ENCODE results near the gene DAZAP1.

DAZAP1 gene

DNA sequence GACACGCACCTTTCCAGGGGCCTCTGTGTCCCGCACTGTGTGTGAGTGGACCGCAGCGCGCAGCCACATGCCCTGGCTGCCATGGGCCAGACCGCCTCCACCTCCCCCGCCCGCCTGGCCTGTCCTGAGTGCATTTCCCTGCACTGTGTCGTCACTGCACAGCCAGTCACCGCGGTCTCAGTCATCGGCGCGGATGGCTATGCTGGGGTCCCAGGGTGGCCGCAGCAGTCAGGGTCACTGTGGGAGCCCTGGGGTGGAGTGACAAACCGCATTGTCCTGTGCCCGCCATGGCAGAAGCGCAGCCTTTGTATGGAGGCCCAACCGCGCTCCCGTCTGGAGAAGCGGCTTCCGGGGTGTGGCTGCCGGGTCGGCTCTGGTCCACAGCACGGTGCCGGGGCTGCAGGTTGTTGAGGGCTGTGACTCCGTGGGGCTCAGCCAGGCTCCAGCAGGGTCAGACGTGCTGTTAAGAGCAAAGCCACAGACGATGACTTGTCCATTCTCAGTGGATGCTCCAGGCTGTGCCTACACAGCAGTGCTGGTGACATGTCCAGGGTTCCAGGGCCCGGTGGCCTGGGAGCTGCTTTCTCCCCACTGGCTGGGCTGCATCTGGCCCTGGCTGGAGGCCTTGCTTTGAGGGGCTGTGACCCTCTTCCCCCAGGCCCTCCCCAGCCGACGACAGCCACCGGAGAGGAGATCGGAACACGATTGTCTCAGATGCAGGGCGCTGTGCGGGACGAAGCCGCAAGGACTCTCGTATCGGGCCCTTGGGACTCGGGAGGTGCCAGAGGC, 30.0 kb upstream of the DAZAP1 start:
- no peak for DNase-seq (ENCODE audit: low read depth)

DNA sequence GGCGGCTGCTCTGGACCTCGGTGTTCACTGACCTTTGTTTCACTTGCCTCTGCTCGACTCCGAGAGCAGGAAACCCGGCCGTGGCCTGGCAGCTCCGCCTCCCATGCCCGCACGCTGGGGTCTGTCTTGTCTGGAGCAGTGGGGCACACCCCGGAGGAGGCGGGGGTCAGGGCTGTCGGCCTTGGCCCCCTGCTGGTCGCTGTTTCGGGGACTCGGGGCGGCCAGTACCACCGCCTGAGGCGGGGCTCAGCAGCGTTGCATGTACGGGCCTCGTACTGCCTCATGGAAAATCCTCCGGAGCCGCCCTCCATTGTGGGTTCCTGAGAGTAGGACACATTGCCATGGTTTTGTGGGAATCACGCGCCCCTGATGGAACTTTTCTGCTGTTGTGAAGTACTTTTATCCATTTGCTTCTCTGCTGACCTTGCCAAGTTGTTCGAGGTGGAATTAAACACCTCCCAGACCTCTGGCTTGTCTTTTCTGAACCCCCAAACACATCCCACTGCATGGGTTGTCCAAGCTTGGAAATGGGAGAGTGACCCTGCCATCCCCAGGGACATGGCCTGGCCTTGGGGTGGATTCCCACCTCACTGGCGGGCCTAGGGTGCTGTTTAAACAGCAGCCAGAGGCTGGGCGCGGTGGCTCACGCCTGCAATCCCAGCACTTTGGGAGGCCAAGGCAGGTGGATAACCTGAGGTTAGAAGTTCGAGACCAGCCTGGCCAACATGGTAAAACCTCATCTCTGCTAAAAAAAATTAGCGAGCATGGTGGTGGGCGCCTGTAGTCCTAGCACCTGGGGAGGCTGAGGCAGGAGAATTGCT, 29.2 kb upstream of the DAZAP1 start:
- no peak for DNase-seq (ENCODE audit: low read depth)

DNA sequence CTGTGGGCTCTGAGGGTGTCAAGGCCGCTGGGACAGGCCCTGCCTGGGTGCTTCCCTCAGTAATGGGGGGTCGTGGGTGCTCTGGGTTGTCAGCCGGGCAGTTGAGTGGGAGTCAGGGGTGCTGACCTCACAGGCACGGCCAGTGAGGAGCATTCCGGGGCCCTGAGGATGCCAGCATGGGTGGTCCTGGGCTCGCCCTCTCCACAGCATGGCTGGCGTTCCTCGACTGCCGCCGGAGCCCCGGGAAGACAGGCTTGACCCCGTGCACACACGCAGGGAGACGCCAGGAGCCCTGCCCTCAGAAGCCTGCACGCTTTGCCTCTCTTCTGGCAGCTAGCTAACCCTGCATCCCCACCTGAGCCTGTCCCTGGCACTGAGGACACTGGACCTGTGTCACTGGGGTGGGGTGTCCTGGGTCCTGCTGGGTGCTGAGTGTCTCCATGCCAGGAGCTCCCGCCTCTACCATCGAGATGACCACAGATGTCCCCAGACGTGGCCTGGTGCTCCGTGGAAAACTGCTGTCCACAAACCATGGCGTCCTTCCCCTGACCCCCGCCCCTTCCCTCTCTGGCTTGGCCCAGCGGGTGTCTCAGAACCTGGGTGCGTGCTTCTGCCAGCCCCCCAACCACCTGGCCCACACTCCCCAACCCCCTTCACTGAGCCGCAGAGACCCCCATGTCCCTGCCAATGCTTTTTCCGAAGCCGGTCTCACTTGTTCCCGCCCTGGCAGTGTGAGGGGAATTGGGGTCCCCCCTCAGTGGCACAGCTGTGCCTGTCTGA, 28.1 kb upstream of the DAZAP1 start:
- DNase-seq (ENCODE audit: low read depth) = no peak

DNA sequence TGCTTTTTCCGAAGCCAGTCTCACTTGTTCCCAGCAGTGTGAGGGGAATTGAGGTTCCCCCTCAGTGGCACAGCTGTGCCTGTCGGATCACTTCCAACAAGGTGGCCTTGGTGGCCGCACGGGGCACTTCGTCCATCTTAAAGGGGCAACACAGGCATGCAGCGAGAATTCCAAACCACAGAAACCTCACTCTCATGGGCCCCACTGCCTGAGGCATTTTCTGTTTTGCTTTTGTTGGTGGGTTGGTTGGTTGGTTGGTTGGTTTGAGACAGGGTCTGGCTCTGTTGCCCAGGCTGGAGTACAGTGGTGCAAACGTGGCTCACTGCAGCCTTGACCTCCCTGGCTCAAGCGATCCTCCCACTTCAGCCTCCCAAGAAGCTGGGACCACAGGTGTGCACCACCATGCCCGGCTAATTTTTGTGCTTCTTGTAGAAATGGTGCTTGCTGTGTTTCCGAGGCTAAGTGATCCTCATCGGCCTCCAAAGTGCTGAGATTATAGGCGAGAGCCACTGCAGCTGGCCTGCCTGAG, 27.4 kb upstream of the DAZAP1 start:
- DNase-seq (ENCODE audit: low read depth) = no peak

DNA sequence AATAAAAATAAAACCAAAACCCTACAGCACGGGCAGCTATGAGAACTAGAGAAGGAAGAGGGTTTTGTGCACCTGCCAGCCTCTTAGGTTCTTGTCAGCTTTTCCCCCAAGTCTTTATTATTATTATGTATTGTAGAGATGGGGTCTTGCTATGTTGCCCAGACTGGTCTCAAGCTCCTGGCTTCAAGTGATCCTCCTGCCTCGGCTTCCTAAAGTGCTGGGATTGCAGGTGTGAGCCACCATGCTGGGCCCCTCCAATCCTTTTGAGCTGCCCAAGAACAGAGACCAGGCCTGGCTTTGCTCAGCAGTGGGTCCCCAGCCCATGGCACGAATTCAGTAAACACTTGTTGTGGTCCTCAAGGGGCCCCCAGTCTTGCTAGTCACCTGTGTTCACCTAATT, 25.1 kb upstream of the DAZAP1 start:
- DNase-seq (ENCODE audit: low read depth) = no peak

DNA sequence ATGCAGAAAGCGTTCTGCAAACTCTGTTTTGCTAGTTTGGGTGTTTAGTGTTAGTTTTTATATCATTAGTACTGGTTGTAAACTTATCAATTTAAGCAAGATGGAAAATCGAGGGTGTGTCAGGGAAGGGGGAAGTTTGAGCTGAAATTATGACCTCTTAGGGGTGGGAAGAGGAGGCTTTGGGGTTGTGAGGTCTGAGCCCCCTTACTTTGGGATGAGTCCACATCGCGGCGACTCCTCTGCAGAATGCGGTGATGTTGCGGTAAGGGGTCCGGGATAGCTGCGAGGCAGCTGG, 24.4 kb upstream of the DAZAP1 start:
- no peak for DNase-seq (ENCODE audit: low read depth)

DNA sequence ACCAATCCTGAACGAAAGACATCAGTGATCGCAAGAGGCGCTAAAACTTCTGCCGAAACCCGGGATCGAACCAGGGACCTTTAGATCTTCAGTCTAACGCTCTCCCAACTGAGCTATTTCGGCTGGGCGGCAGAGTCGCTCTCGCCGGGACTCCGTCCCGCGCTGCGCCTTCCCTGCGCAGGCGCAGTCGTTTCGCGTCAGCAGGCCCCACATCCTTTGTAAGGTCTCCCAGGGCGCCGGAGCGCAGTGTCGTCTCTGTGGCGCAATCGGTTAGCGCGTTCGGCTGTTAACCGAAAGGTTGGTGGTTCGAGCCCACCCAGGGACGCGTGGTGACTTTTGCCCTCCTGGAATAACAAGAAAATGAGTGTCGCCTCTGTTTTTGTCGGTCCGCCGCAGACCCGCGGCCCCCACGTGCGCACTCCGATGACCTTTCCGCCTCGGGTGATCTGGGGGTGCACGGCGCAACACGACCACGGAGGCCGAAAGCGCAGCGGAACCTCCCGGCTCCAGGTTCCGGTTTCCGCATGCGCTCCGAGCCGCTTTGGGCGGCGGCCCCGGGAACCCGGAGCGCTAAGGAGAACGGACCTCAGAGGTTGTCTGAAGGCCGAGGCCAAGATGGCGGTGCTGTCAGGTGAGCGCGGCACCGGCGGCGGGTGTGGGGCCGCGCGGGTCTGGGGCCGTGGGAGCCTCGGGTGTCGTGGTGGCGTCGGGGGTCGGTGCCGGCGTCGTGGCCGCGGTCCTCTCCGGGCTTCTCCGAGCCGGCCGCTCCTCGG, 23.9 kb upstream of the DAZAP1 start, which contains the start of gene NDUFS7:
TSS of gene NDUFS7 (plus strand) at position 596 of the 773 bp plus-strand sequence. CDS start at position 616, 20 bp downstream.
- DNase-seq (ENCODE audit: low read depth) = peak; percentile 74

DNA sequence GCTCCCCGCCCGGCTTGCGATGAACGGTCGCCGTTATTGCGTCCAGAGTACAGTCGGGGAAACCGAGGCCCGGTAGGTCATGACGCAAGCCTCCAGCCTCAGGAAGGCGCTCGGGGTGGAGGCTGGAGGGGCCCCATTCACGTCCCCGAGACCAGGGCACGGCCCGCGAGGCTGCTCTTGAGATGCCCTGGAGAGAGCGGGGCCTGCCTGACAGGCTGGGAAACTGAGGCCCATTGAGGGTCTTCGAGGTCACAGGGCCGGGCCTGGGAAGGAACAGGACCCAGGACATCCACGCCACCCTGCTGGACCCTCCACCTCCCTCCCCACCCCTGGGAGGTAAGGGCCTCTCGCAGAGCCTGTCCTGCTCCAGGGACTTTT, 23.3 kb upstream of the DAZAP1 start:
- DNase-seq (ENCODE audit: low read depth) = no peak

DNA sequence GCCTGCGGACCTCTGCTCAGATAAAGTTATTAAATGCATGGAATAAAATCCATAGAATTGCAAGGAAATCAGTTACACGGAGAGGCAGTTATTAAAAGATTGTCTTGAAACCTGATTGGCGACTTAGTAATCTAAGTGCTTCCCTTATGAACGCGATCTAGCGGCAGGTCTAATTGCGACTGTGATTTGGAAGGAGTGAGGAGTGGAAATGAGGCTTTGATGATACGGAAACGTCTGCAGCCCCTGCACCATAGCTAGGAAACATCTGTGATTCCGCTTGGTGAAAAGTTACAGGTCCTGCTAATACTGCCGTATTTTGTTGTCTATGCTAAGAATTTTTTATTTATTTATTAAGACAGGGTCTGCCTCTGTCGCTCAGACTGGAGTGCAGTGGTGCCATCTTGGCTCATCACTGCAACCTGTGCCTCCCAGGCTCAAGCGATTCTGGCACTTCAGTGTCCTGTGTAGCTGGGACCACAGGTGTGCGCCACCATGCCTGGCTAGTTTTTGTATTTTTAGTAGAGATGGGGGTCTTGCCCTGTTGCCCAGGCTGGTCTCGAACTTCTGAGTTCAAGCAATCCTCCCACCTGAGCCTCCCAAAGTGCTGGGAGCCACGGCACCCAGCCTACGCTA, 22.8 kb upstream of the DAZAP1 start:
- no peak for DNase-seq (ENCODE audit: low read depth)

DNA sequence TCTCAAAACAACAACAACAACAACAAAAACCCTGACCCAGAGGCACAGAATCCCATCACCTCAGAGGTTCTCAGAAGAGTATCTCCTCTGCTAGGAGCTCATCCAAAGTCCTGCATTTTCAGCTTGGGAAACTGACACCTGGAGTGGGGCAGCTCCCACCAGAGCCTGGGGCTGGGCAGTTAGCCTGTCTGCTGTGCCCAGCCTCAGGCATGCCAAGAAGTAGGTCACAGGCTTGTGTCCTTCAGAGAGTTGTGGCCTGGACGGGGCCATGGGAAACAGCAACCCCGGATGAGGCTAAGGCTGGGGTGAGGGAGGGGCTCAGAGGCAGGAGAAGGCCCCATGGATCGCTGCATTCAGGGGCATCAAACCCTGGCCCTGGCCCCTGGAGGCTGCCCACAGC, 21.6 kb upstream of the DAZAP1 start:
- DNase-seq (ENCODE audit: low read depth) = no peak

DNA sequence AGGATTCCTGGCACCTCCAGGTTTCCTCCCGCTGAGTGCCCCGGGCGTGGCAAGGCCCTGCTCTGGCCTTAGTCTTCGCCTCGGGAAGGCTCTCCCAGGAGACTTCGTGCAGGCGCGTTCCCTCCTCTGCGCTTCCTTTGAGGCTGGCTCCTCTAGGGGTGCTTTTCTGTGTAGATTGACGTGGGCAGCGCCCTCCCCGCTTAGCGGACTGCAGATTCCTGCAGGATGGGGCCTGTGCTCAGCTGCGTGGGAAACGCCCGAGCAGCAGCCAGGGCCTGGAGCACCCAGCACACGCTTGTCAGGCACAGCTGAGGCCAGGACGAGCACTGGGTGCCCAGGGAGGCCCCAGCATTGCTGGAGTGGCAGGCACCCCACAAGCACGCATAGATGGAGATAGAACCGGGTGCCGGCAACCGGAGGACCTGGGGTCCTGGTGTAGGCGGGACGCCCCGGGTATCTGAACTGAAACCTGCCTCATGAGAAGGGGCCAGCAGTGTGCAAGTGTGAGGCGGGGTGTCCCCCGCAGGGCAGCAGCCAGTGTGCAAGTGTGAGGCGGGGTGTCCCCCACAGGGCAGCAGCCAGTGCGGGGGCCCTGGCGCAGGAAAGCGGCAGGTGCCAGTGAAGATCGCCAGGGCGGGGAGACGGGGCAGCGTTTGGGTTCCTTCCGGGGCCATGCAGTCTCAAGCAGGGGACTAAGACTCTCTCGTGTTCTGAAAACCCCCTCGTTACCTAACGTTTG, 20.3 kb upstream of the DAZAP1 start:
- no peak for DNase-seq (ENCODE audit: low read depth)

DNA sequence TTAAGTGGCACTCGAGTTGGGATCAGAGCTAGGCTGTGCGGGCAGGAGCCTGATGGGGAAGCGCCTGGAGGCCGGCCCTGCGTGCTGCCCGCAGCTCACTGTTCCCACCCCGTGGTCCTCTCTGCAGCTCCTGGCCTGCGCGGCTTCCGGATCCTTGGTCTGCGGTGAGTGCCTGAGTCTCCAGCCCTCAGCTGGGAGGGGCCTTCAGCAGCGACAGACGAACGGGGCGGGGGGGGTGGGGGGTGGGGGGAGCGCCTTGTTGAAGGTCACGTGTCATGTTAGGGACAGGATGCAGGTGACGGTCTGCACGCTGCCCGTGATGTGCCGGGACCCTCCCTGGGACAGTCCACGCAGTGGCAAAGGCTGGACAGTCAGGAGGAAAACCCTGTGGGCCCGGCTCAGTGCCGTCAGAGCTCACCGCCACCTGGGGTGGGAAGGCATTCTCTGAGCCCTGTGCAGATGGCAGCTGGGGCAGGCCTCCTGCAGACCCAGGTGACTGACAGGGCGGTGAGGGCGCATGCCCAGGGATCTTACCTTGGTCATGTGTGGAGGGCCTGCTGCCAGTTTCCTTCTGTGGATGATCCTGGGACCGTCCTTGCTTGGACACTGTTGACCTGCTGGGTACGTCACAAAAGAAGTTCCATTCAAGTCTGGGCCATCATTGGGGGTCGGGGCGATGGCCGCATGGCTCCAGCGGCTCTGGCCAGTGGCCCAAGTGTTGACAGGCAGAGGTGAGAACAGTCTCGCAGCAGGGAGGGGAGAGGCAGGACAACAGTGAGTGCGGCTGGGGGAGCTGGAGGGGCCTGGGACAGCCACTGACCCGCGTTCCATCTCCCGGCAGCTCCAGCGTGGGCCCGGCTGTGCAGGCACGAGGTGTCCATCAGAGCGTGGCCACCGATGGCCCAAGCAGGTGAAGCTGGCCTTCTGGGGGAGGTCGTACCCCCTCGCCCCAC, 19.4 kb upstream of the DAZAP1 start:
- DNase-seq (ENCODE audit: low read depth) = no peak

DNA sequence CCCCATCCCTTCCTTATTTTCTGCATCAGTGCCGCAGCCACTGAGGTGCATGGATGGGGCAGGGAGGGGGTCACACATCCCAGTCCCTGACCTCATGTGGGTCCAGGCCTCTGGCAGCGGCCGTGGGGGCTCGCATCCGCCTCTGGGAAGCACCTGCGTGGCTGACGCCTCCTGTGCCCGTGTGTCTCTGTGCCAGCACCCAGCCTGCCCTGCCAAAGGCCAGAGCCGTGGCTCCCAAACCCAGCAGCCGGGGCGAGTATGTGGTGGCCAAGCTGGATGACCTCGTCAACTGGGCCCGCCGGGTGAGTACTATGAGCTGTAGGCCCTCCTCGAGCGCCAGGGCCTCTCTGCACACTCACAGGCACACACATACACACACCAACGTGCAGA, 18.8 kb upstream of the DAZAP1 start:
- DNase-seq (ENCODE audit: low read depth) = no peak

DNA sequence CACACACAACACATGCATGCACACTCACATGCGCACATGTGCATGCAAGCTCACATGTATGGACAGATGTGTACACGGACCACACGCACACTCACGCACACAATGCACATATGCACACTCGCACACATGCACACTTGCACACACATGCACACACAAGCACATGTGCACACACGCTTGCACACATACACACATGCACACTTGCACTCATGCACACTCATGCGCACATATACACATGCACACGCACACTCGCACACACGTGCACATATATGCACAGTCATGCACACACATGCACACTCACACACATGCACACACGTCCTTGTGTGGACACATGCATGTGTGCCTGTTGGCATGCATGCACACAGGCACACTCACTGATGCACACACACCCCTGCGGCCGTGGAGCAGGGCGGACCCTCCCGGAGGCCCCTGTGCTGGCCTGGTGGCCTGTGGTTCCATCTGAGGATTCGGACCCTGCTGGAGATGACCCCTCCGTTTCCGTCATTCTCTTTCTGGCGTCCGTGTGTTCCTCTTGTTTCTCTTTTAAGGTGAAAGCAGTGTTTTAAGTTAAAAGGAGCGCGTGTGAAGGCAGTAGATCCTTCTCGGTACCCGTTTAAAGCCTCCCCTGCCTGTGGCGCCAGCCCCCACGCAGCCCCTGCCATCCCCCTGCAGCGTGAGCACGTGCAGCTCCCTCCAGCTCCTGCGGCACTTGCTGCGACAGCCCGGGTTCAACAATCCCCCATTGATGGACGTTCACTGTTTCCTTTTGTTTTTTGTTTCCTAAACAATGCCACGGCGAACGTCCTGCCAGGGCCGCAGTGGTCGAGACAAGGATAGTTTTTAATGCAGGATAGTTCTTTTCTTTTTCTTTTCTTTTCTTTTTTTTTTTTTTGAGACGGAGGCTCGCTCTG, 18.1 kb upstream of the DAZAP1 start:
- DNase-seq (ENCODE audit: low read depth) = no peak

DNA sequence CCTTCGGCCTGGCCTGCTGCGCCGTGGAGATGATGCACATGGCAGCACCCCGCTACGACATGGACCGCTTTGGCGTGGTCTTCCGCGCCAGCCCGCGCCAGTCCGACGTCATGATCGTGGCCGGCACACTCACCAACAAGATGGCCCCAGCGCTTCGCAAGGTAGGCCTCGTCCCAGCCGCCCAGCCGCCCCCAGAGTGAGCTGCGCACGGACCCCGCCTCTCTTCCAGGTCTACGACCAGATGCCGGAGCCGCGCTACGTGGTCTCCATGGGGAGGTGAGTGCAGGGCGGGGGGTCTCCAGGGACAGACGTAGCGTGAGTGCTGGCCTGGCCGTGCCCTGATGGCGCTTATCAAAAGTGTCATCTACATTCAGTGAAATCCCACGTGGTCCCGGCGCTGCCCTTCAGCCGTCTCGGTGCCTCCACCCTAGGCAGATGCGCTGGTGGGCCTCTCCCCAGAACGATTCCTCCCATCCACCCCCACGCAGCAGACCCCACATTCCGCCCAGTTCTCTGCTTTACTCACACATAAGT, 16.4 kb upstream of the DAZAP1 start:
- DNase-seq (ENCODE audit: low read depth) = no peak

DNA sequence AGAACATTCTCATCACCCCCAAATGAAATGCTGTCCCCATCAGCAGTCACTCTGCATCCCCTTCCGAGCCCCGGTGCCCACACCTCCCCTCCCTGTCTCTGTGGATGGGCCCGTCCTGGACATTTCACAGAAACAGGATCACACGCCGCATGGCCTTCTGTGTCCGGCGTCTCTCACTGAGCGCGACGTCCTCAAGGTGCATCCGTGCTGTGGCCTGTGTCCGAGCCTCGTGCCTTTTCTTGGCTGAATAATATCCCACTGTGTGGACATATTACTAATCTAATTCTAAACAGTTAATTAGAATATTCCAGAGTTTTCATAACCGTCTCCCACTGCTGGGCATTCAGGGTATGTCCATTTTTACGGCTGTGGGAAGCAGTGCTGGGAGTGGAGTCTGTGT, 15.0 kb upstream of the DAZAP1 start:
- DNase-seq (ENCODE audit: low read depth) = no peak

DNA sequence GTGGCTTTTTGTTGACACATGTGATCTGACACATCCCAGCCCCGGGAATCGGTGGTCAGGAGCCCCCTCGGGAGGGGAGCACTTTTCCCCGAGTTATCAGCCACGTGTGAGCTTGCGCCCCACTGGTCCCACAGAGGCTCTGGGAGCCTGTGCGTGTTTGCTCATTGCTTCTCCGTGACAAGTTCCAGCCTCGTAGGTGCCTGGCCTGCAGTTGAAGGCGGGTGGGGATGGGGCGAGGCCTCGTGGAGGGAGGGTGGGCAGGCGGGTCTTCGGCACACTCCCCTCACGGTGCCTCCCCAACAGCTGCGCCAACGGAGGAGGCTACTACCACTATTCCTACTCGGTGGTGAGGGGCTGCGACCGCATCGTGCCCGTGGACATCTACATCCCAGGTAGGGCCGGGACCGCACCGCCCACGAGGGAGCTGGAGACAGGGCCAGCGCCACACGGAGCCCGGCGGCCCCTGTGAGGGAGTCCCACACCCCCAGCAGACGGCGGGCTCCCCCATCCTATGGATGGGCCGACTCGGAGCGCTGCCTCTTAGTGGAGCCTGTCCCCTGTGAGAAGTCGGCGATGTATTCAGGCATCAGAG, 14.4 kb upstream of the DAZAP1 start:
- DNase-seq (ENCODE audit: low read depth) = no peak

DNA sequence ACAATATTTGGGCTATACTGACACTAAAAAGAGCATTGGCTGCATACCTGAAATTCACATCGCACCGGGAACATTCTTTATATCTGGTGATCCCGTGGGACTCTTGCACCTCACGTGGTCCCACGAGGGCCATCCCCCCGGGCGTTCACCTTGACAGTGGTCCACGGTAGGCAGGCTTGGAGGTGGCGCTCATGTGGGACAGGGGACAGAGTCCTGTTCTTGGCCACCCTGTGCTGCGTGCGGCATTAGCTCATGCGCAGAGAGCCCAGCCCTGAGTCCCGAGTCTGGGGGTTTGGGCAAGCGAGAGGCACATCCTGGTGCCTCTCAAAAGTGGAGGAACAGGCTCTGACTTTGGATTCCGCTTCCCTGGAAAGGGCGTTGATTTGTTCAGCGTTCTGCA, 13.5 kb upstream of the DAZAP1 start:
- DNase-seq (ENCODE audit: low read depth) = no peak
